HepG2 (cell line): ENCODE data around the gene MYH9. TPM values are rescaled to one million over a fixed set of nuclear protein-coding genes. Genes with fewer than 3 reads are reported as not detected.
A peak's percentile ranks its signal among the peaks of the same experiment; 100 is the strongest.

Source experiments
- ATM ChIP-seq: fragments of 450-650 bp; IDR thresholded peaks from 2 replicates; pipeline ENCODE4 v1.7.1; 2017; ENCODE audit warnings: mild to moderate bottlenecking, borderline replicate concordance
- HMG20A ChIP-seq: IDR thresholded peaks from 2 replicates; pipeline ENCODE4 v1.6.1; 2016; ENCODE audit warnings: borderline replicate concordance
- KLF9 ChIP-seq: IDR thresholded peaks from 2 replicates; pipeline ENCODE4 v1.6.1; 2016; ENCODE audit warnings: low read depth
- MIER3 ChIP-seq: IDR thresholded peaks from 2 replicates; pipeline ENCODE4 v1.6.1; 2016; ENCODE audit warnings: missing compliant biosample characterization, borderline replicate concordance
- MZF1 ChIP-seq: sonication (generic); formaldehyde crosslinking; IDR thresholded peaks from 2 replicates; pipeline ENCODE4 v1.8.1; 2023; ENCODE audit warnings: mild to moderate bottlenecking, missing genetic modification reagents, borderline replicate concordance
- NR2F6 ChIP-seq, 2 experiments: IDR thresholded peaks; 2 replicates each; pipeline ENCODE4 v1.6.1; 2016; ENCODE audit warnings: antibody characterized with exemption in 1 of 2, mild to moderate bottlenecking in 1 of 2
- POGZ ChIP-seq: sonication (generic); formaldehyde crosslinking; IDR thresholded peaks from 2 replicates; pipeline ENCODE4 v1.4.0; 2020; ENCODE audit warnings: mild to moderate bottlenecking, missing genetic modification reagents
- THAP11 ChIP-seq: IDR thresholded peaks from 2 replicates; pipeline ENCODE4 v1.6.1; 2016; ENCODE audit warnings: missing biosample characterization, missing genetic modification reagents
- XRCC5 ChIP-seq: fragments of 200-400 bp; formaldehyde crosslinking; optimal IDR thresholded peaks from 2 replicates; pipeline ENCODE3; 2017; ENCODE audit warnings: mild to moderate bottlenecking, low read length
- ZNF556 ChIP-seq: sonication (generic); formaldehyde crosslinking; IDR thresholded peaks from 2 replicates; pipeline ENCODE4 v1.4.0; 2020; ENCODE audit warnings: mild to moderate bottlenecking, missing genetic modification reagents, borderline replicate concordance
- ZNF878 ChIP-seq: sonication (generic); formaldehyde crosslinking; IDR thresholded peaks from 2 replicates; pipeline ENCODE4 v1.8.1; 2023; ENCODE audit warnings: mild to moderate bottlenecking, missing genetic modification reagents, moderate library complexity
- polyA plus RNA-seq, 8 experiments: library from polyadenylated mRNA; depleted of rRNA in 3 of 8; stranded (reverse) in 7 of 8; unstranded in 1 of 8; fragments of >200 nt; fragmentation: Illumina TruSeq in 4 of 8; extraction: Trizol in 4 of 8; gene quantifications; 2 replicates each; pipeline versions ENCODE4 v1.2.1 to v1.2.3, GENCODE V29; 2011 to 2016; ENCODE audit warnings: low read depth in 4 of 8, missing spikeins in 1 of 8, mixed read lengths in 1 of 8; ENCODE audit not compliant: insufficient read depth in 1 of 8
- total RNA-seq, 5 experiments: library from RNA; depleted of rRNA; stranded (reverse); fragments of >200 nt; fragmentation: Illumina TruSeq; extraction: Trizol; gene quantifications; 2 replicates each; pipeline ENCODE4 v1.2.3, GENCODE V29; 2016; ENCODE audit warnings: low read depth in 1 of 5
- TF ChIP-seq, protein P1 (sequence below): sonication (generic); formaldehyde crosslinking; IDR thresholded peaks from 2 replicates; pipeline ENCODE4 v1.8.0; 2022; ENCODE audit warnings: missing genetic modification reagents, mild to moderate bottlenecking, moderate library complexity, borderline replicate concordance
- TF ChIP-seq, protein P2 (sequence below): IDR thresholded peaks from 2 replicates; pipeline ENCODE4 v1.6.1; 2016; ENCODE audit warnings: mild to moderate bottlenecking, missing biosample characterization, missing genetic modification reagents
- TF ChIP-seq, protein P3 (sequence below): sonication (generic); formaldehyde crosslinking; IDR thresholded peaks from 2 replicates; pipeline ENCODE4 v1.4.0; 2020; ENCODE audit warnings: missing genetic modification reagents, borderline replicate concordance
- TF ChIP-seq, protein P4 (sequence below): conservative IDR thresholded peaks from 2 replicates; pipeline ENCODE4 v1.6.1; 2018; ENCODE audit warnings: missing genetic modification reagents
- TF ChIP-seq, protein P5 (sequence below): sonication (generic); formaldehyde crosslinking; IDR thresholded peaks from 2 replicates; pipeline ENCODE4 v1.5.1; 2020; ENCODE audit warnings: missing genetic modification reagents, mild to moderate bottlenecking, borderline replicate concordance
- TF ChIP-seq, protein P6 (sequence below), 2 experiments: sonication (generic) in 1 of 2; formaldehyde crosslinking in 1 of 2; IDR thresholded peaks; 2 replicates each; pipeline versions ENCODE4 v1.4.0 to v1.6.1; 2016 to 2020; ENCODE audit warnings: borderline replicate concordance in 1 of 2, low read depth in 1 of 2, mild to moderate bottlenecking in 1 of 2, missing genetic modification reagents in 1 of 2

The MYH9 gene
- total and polyA plus RNA-seq, 2 of the 13 experiments (the other 11 are each of a cell fraction or from before 2014, with no cell fraction given) = 50.7 to 98.5 TPM

DNA sequence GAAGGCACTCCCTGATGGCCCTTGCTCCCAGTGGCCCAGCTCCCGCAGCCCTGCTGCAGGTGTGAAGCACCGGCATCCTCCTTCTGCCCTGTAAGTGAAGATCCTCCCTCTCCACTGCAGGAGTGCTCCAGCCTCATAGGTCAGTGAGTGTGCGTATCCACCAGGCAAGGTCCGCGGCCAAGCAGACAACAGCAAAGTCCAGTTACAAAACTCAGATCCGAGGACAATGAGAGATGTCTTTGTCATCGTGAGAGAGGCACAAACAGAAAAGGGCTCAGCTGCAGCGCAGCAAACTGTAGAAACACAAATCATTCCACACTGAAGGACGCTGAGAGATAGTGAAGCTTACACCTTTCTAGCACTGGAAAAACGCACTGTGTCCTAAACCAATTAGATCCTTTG, 46.1 kb downstream of the MYH9 start (continued):
- TF ChIP-seq, protein P1, sequence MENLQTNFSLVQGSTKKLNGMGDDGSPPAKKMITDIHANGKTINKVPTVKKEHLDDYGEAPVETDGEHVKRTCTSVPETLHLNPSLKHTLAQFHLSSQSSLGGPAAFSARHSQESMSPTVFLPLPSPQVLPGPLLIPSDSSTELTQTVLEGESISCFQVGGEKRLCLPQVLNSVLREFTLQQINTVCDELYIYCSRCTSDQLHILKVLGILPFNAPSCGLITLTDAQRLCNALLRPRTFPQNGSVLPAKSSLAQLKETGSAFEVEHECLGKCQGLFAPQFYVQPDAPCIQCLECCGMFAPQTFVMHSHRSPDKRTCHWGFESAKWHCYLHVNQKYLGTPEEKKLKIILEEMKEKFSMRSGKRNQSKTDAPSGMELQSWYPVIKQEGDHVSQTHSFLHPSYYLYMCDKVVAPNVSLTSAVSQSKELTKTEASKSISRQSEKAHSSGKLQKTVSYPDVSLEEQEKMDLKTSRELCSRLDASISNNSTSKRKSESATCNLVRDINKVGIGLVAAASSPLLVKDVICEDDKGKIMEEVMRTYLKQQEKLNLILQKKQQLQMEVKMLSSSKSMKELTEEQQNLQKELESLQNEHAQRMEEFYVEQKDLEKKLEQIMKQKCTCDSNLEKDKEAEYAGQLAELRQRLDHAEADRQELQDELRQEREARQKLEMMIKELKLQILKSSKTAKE (CRISPR knock-in tag) = no peak
- TF ChIP-seq, protein P2, sequence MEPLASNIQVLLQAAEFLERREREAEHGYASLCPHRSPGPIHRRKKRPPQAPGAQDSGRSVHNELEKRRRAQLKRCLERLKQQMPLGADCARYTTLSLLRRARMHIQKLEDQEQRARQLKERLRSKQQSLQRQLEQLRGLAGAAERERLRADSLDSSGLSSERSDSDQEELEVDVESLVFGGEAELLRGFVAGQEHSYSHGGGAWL (CRISPR knock-in tag) = no peak
- no peak for TF ChIP-seq POGZ (CRISPR knock-in tag)
- TF ChIP-seq NR2F6 (IDR thresholded peaks at IDR 0.05) = peak; percentile 28; the same call in 1 of the 2 replicates
- no peak for TF ChIP-seq NR2F6 (CRISPR knock-in tag; IDR thresholded peaks at IDR 0.05)
- TF ChIP-seq KLF9 (CRISPR knock-in tag) = no peak
- TF ChIP-seq, protein P3, sequence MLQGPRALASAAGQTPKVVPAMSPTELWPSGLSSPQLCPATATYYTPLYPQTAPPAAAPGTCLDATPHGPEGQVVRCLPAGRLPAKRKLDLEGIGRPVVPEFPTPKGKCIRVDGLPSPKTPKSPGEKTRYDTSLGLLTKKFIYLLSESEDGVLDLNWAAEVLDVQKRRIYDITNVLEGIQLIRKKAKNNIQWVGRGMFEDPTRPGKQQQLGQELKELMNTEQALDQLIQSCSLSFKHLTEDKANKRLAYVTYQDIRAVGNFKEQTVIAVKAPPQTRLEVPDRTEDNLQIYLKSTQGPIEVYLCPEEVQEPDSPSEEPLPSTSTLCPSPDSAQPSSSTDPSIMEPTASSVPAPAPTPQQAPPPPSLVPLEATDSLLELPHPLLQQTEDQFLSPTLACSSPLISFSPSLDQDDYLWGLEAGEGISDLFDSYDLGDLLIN = no peak
- TF ChIP-seq, protein P4, sequence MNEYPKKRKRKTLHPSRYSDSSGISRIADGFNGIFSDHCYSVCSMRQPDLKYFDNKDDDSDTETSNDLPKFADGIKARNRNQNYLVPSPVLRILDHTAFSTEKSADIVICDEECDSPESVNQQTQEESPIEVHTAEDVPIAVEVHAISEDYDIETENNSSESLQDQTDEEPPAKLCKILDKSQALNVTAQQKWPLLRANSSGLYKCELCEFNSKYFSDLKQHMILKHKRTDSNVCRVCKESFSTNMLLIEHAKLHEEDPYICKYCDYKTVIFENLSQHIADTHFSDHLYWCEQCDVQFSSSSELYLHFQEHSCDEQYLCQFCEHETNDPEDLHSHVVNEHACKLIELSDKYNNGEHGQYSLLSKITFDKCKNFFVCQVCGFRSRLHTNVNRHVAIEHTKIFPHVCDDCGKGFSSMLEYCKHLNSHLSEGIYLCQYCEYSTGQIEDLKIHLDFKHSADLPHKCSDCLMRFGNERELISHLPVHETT = no peak
- TF ChIP-seq HMG20A (CRISPR knock-in tag) = peak; percentile 51; the same call in 1 of the 2 replicates
- TF ChIP-seq MZF1 (CRISPR knock-in tag) = no peak
- no peak for TF ChIP-seq ZNF556
- TF ChIP-seq THAP11 (CRISPR knock-in tag) = 0 out of 2 replicates have a peak, but pooled peaks have one; percentile 27
- TF ChIP-seq, protein P5, sequence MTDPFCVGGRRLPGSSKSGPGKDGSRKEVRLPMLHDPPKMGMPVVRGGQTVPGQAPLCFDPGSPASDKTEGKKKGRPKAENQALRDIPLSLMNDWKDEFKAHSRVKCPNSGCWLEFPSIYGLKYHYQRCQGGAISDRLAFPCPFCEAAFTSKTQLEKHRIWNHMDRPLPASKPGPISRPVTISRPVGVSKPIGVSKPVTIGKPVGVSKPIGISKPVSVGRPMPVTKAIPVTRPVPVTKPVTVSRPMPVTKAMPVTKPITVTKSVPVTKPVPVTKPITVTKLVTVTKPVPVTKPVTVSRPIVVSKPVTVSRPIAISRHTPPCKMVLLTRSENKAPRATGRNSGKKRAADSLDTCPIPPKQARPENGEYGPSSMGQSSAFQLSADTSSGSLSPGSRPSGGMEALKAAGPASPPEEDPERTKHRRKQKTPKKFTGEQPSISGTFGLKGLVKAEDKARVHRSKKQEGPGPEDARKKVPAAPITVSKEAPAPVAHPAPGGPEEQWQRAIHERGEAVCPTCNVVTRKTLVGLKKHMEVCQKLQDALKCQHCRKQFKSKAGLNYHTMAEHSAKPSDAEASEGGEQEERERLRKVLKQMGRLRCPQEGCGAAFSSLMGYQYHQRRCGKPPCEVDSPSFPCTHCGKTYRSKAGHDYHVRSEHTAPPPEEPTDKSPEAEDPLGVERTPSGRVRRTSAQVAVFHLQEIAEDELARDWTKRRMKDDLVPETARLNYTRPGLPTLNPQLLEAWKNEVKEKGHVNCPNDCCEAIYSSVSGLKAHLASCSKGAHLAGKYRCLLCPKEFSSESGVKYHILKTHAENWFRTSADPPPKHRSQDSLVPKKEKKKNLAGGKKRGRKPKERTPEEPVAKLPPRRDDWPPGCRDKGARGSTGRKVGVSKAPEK (CRISPR knock-in tag) = no peak
- TF ChIP-seq ZNF878 (CRISPR knock-in tag) = no peak
- TF ChIP-seq, protein P6, sequence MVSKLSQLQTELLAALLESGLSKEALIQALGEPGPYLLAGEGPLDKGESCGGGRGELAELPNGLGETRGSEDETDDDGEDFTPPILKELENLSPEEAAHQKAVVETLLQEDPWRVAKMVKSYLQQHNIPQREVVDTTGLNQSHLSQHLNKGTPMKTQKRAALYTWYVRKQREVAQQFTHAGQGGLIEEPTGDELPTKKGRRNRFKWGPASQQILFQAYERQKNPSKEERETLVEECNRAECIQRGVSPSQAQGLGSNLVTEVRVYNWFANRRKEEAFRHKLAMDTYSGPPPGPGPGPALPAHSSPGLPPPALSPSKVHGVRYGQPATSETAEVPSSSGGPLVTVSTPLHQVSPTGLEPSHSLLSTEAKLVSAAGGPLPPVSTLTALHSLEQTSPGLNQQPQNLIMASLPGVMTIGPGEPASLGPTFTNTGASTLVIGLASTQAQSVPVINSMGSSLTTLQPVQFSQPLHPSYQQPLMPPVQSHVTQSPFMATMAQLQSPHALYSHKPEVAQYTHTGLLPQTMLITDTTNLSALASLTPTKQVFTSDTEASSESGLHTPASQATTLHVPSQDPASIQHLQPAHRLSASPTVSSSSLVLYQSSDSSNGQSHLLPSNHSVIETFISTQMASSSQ (IDR thresholded peaks at IDR 0.05; ENCODE audit: low read depth) = no peak
- TF ChIP-seq, protein P6 (CRISPR knock-in tag; IDR thresholded peaks at IDR 0.05; ENCODE audit: borderline replicate concordance) = no peak
- no peak for TF ChIP-seq MIER3 (CRISPR knock-in tag)
- peak; percentile 67 for TF ChIP-seq XRCC5
- no peak for TF ChIP-seq ATM
